Spleen (tissue), 11 donors: ENCODE data around the gene TCP11L1. TPM values are rescaled to one million over a fixed set of nuclear protein-coding genes. Genes with fewer than 3 reads are reported as not detected.

Source experiments
- DNase-seq: peaks from one replicate; pipeline ENCODE4 v3.0.0-alpha.2; 2020
- H3K27ac ChIP-seq, 8 donors: fragments of 200-600 bp; sonication (generic) in 7 of 8; 1 replicate in 4 of 8; 2 replicates in 4 of 8; pipeline versions ENCODE4 v1.5.0 to v1.8.0; 2016 to 2021; ENCODE audit warnings: inconsistent platforms in 4 of 8, mild to moderate bottlenecking in 4 of 8, moderate library complexity in 1 of 8
- H3K27me3 ChIP-seq, 7 donors: fragments of 200-600 bp; sonication (generic) in 6 of 7; replicated peaks in 1 of 7; 1 replicate in 4 of 7; 2 replicates in 3 of 7; pipeline versions ENCODE4 v1.5.0 to v1.8.0; 2016 to 2021; ENCODE audit warnings: inconsistent platforms in 3 of 7, mild to moderate bottlenecking in 1 of 7
- H3K36me3 ChIP-seq, 6 donors: fragments of 200-600 bp; sonication (generic) in 5 of 6; 1 replicate in 4 of 6; 2 replicates in 2 of 6; pipeline versions ENCODE4 v1.5.0 to v1.8.0; 2016 to 2021; ENCODE audit warnings: inconsistent platforms in 2 of 6
- H3K4me1 ChIP-seq, 6 donors: fragments of 200-600 bp; sonication (generic) in 5 of 6; 1 replicate in 3 of 6; 2 replicates in 3 of 6; pipeline versions ENCODE4 v1.5.0 to v1.8.0; 2016 to 2021; ENCODE audit warnings: inconsistent platforms in 3 of 6
- H3K4me3 ChIP-seq, 8 donors: fragments of 200-600 bp; sonication (generic) in 7 of 8; 1 replicate in 4 of 8; 2 replicates in 4 of 8; pipeline versions ENCODE4 v1.5.0 to v1.8.0; 2016 to 2021; ENCODE audit warnings: inconsistent platforms in 4 of 8, mild to moderate bottlenecking in 4 of 8, moderate library complexity in 2 of 8
- H3K9me3 ChIP-seq, 8 donors: fragments of 200-600 bp; sonication (generic) in 7 of 8; 1 replicate in 4 of 8; 2 replicates in 4 of 8; pipeline versions ENCODE4 v1.5.0 to v1.8.0; 2016 to 2021; ENCODE audit warnings: inconsistent platforms in 4 of 8
- POLR2A ChIP-seq, 3 donors: fragments of 450-650 bp; IDR thresholded peaks; one replicate each; pipeline ENCODE4 v1.5.1; 2017; ENCODE audit warnings: antibody characterized with exemption in 3 of 3, mild to moderate bottlenecking in 1 of 3
- POLR2AphosphoS5 ChIP-seq, 3 donors: sonication (generic); formaldehyde crosslinking; IDR thresholded peaks; one replicate each; pipeline ENCODE4 v1.5.1; 2017; ENCODE audit warnings: antibody characterized with exemption in 3 of 3
- WGBS, 5 donors: extraction: QIAGEN DNeasy Blood & Tissue Kit in 3 of 5; methylation state at CpG; one replicate each; pipeline versions ENCODE4 v1.1.5 to v1.1.7; 2013 to 2018; 5-methylcytosine and 5-hydroxymethylcytosine counted together
- intact Hi-C: fragments of 100-400 bp; cut with DNase I; formaldehyde crosslinking; loops from one replicate; pipeline ENCODE4 v1.15.0; 2023; ENCODE audit warnings: low total_unique reads
- polyA plus RNA-seq, 3 donors: library from polyadenylated mRNA; stranded (reverse); fragments of 200-250 nt; gene quantifications; one replicate each; pipeline ENCODE4 v1.2.1, GENCODE V29; 2013
- total RNA-seq, 7 donors: library from RNA; depleted of rRNA in 3 of 7; stranded (reverse); fragments of >200 nt in 3 of 7; fragmentation: NEBNext Ultra II Directional in 4 of 7; extraction: Animal tissue kit (Norgen Biotek cat#: 25700) in 4 of 7; gene quantifications; one replicate each; pipeline versions ENCODE4 v1.1.0 to v1.2.1, GENCODE V29; 2016 to 2021
- TF ChIP-seq, protein P1 (sequence below), 11 experiments: fragments of 200-600 bp in 7 of 11; fragments of 450-650 bp in 4 of 11; sonication (generic) in 4 of 11; IDR thresholded peaks in 8 of 11; conservative IDR thresholded peaks in 3 of 11; 1 replicate in 7 of 11; 2 replicates in 4 of 11; pipeline versions ENCODE4 v1.4.0 to v1.8.0; 2016 to 2021; ENCODE audit warnings: antibody characterized with exemption in 11 of 11, inconsistent platforms in 4 of 11, mild to moderate bottlenecking in 1 of 11
- donor health status: healthy with polysubstance abuse.
- donor health status: DM: no; HTN: no; CAD: no; lungs with moderate emphysema.
- donor health status: DM: no; HTN: no; CAD: no.
- donor health status: Bipolar disorder and iron deficiency.
- donor health status: healthy.
- donor health status: DM: no; HTN: no; CAD: no.
- donor health status: DM: yes; HTN: yes; CAD: no.

The TCP11L1 gene
- total and polyA plus RNA-seq, 10 donors, result 1.8 to 48.2 (median 17.9) TPM

- H3K9me3 ChIP-seq, result no peaks in the 10 kb centered on the region
- H3K27ac ChIP-seq, result no peak overlapping the region
- H3K36me3 ChIP-seq, result peaks cover 0 to 90% (median 22%) of the 10 kb centered on the region in 6 donors
- TF ChIP-seq, protein P1, sequence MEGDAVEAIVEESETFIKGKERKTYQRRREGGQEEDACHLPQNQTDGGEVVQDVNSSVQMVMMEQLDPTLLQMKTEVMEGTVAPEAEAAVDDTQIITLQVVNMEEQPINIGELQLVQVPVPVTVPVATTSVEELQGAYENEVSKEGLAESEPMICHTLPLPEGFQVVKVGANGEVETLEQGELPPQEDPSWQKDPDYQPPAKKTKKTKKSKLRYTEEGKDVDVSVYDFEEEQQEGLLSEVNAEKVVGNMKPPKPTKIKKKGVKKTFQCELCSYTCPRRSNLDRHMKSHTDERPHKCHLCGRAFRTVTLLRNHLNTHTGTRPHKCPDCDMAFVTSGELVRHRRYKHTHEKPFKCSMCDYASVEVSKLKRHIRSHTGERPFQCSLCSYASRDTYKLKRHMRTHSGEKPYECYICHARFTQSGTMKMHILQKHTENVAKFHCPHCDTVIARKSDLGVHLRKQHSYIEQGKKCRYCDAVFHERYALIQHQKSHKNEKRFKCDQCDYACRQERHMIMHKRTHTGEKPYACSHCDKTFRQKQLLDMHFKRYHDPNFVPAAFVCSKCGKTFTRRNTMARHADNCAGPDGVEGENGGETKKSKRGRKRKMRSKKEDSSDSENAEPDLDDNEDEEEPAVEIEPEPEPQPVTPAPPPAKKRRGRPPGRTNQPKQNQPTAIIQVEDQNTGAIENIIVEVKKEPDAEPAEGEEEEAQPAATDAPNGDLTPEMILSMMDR (IDR thresholded peaks at IDR 0.05 in 8 of 11, conservative IDR thresholded peaks at IDR 0.05 in 3 of 11), result no peak
- TF ChIP-seq POLR2AphosphoS5 (IDR thresholded peaks at IDR 0.05), result no peak
- H3K27me3 ChIP-seq, result no peaks in the 10 kb centered on the region
- H3K4me1 ChIP-seq, result no peaks in the 10 kb centered on the region
- no peak overlapping the region for H3K4me3 ChIP-seq
- intact Hi-C loops, result no loop called here
- DNase-seq, result no peak
Measured at GRCh38 chr11:33089776-33090175, 50.4 kb downstream of the TCP11L1 start.

DNA sequence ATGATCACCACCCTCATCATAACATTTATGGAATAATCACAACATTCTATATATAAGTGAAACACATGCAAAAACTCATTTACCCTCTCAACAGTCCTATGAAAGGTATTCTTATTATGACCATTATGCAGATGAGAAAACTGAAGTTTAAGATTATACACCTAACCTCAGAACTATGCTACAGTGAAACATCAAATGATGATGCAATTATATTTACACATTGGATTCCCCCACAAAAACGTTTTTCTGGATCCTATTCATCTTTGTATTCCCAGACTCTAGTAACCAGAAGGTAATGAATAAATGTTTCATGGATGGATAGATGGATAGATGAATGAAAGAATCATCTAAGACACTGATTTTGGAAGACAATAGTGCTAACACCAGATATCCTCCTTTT is 54.8 kb downstream of the TCP11L1 start:
- no peaks in the 10 kb centered on the region for H3K27me3 ChIP-seq
- H3K27ac ChIP-seq, result no peak overlapping the region
- no peaks in the 10 kb centered on the region for H3K9me3 ChIP-seq
- H3K4me3 ChIP-seq, result no peak overlapping the region
- no peak for DNase-seq
- H3K36me3 ChIP-seq, result peaks cover 0 to 95% (median 36%) of the 10 kb centered on the region in 6 donors
- intact Hi-C loops, result no loop called here
- H3K4me1 ChIP-seq, result no peaks in the 10 kb centered on the region
- TF ChIP-seq, protein P1 (IDR thresholded peaks at IDR 0.05 in 8 of 11, conservative IDR thresholded peaks at IDR 0.05 in 3 of 11), result no peak
- no peak for TF ChIP-seq POLR2AphosphoS5 (IDR thresholded peaks at IDR 0.05)
- TF ChIP-seq POLR2A (IDR thresholded peaks at IDR 0.05), result no peak
- WGBS, 5 donors, result 53 to 80% (median 57%) methylated on average over 1 of the region's 1 CpG

DNA sequence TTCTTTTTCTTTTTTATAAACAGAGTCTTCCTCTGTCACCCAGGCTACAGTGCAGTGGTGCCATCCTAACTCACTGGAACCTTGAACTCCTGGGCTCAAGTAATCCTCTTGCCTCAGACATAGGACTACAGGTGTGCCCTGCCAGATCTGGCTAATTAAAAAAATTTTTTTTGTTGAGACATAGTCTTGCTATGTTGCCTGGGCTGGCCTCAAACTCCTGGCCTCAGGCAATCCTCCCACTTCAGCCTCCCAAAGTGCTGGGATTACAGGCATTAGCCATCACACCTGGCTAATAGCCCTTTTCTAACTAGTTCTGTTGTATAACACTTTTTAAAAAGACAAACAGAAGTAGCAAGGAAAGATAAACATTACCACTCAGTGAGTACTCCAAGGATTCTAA is 64.5 kb downstream of the TCP11L1 start:
- TF ChIP-seq POLR2AphosphoS5 (IDR thresholded peaks at IDR 0.05), result no peak
- TF ChIP-seq POLR2A (IDR thresholded peaks at IDR 0.05), result no peak
- TF ChIP-seq, protein P1 (IDR thresholded peaks at IDR 0.05 in 8 of 11, conservative IDR thresholded peaks at IDR 0.05 in 3 of 11), result no peak
- no peak overlapping the region for H3K4me3 ChIP-seq
- DNase-seq, result no peak
- intact Hi-C loops, result no loop called here
- H3K9me3 ChIP-seq, result no peaks in the 10 kb centered on the region
- H3K27me3 ChIP-seq, result no peaks in the 10 kb centered on the region
- H3K4me1 ChIP-seq, result no peaks in the 10 kb centered on the region
- no peak overlapping the region for H3K27ac ChIP-seq
- peaks cover 0 to 90% (median 59%) of the 10 kb centered on the region in 6 donors for H3K36me3 ChIP-seq

DNA sequence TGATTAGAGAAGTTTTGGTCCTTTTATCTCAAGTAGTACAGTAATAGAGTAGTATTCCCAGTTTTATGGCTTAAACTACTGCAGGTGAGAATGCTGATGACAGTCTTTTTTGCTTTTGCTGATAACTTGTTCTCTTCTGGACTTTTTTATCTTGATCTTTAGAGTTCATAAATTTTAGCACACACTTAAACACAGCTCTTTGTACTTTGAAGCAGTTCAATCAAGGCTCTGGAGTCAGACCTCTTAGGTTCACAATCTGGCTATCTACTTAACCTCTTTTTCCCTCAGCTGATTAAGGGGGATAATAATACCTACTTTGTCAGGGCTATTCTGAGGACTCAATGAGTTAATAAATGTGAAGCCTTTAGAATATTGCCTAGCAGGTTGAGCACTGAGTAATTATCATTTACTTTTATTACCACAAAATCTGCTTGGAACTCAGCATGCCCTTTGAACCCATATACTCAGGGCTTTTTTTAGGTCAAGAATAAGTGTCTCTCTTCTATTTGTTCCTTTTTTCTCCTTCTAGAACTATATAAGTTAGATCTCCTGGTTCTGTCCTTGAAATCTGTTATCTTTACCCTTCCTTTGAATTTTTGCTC is 70.0 kb downstream of the TCP11L1 start:
- Histone ChIP-seq H3K4me1 (no peaks in the 10 kb centered on the region), H3K36me3 (peaks cover 0 to 34% (median 9%) of the 10 kb centered on the region in 6 donors), H3K27me3 (no peaks in the 10 kb centered on the region), H3K9me3 (no peaks in the 10 kb centered on the region), H3K27ac (no peak overlapping the region), H3K4me3 (no peak overlapping the region)
- no peak for TF ChIP-seq POLR2AphosphoS5 (IDR thresholded peaks at IDR 0.05)
- no peak for TF ChIP-seq POLR2A (IDR thresholded peaks at IDR 0.05)
- TF ChIP-seq, protein P1 (IDR thresholded peaks at IDR 0.05 in 8 of 11, conservative IDR thresholded peaks at IDR 0.05 in 3 of 11), result no peak
- intact Hi-C loops, result no loop called here
- DNase-seq, result no peak
